GM18870 (cell line): ENCODE measurements around the gene PTX4.

Source experiments
- ATAC-seq: cut with Tn5 transposase; IDR thresholded peaks from one replicate; pipeline ENCODE4 v1.9.1; 2021; ENCODE audit warnings: moderate library complexity; ENCODE audit not compliant: unreplicated experiment

PTX4 gene

GRCh38 chr16:1524366-1524765, 35.6 kb upstream of the PTX4 start:
- ATAC-seq: no peak

GRCh38 chr16:1523581-1524245, 35.0 kb upstream of the PTX4 start:
- ATAC-seq: no peak

- no peak for ATAC-seq
These were observed 31.7 kb upstream of the PTX4 start for GRCh38 chr16:1520461-1520860.

- no peak for ATAC-seq
These were observed 31.1 kb upstream of the PTX4 start for GRCh38 chr16:1519831-1520230.

- ATAC-seq: no peak
These were observed 29.9 kb upstream of the PTX4 start for GRCh38 chr16:1518626-1519135.

GRCh38 chr16:1514507-1514906, 25.8 kb upstream of the PTX4 start:
- no peak for ATAC-seq

- ATAC-seq: no peak
These were observed 24.0 kb upstream of the PTX4 start for GRCh38 chr16:1512774-1513173.

GRCh38 chr16:1511662-1512569, 23.2 kb upstream of the PTX4 start:
- ATAC-seq: no peak

- no peak for ATAC-seq
These were observed 22.2 kb upstream of the PTX4 start for GRCh38 chr16:1510941-1511351.

GRCh38 chr16:1510272-1510671, 21.5 kb upstream of the PTX4 start:
- no peak for ATAC-seq

GRCh38 chr16:1509307-1510221, 20.8 kb upstream of the PTX4 start:
- no peak for ATAC-seq

- ATAC-seq: no peak
These were observed 19.9 kb upstream of the PTX4 start for GRCh38 chr16:1508494-1509187.

GRCh38 chr16:1506494-1507213, 17.9 kb upstream of the PTX4 start:
- no peak for ATAC-seq

- no peak for ATAC-seq
These were observed 17.2 kb upstream of the PTX4 start for GRCh38 chr16:1505912-1506311.

- ATAC-seq: no peak
These were observed 16.5 kb upstream of the PTX4 start for GRCh38 chr16:1505073-1505844.

GRCh38 chr16:1503110-1503955, 14.6 kb upstream of the PTX4 start:
- no peak for ATAC-seq

- ATAC-seq: no peak
These were observed 13.6 kb upstream of the PTX4 start for GRCh38 chr16:1502092-1503004.
